NT2/D1 (cell line): ENCODE measurements around the gene DSCAML1.

Experiments
- YY1 ChIP-seq: IDR thresholded peaks from 2 replicates; pipeline ENCODE4 v1.6.1; 2011; ENCODE audit not compliant: insufficient read length, insufficient read depth
- ZNF274 ChIP-seq: IDR thresholded peaks from 2 replicates; pipeline ENCODE4 v1.6.1; 2011; ENCODE audit warnings: mild to moderate bottlenecking, low read depth, low read length

DNA sequence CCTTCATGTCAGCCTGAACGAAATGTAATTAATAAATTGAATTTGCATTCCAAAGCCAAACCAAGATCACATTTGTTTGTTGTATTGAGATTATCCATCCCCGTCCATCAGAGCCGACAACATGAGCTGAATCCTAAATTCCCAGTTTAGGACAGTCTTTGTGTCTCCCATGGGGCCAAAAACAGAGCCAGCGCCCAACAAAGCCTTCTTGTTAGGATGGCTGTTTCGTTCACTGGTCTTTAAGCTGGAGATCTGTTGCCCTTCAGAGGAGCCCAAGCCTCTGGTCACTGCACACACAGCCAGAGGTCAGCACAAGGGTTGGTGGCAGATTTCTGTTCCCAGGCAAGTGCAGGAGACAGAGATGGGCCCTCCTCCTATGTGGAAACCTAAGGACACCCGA is 25.8 kb downstream of the DSCAML1 start:
- TF ChIP-seq YY1 (no peak), ZNF274 (no peak)
